ENCODE measurements around the gene CCDC93.

Gene CCDC93

GRCh38 chr2:117918608-117919007 is 95.3 kb downstream of the CCDC93 start:
- peaks cover 53% of the 10 kb centered on the region for H3K36me3 Mint-ChIP-seq (ENCODE audit: low read depth)
- H3K27ac Mint-ChIP-seq = no peak overlapping the region
- H3K4me3 Mint-ChIP-seq = no peak overlapping the region
- DNase-seq (ENCODE audit: low spot score) = no peak
- no peaks in the 10 kb centered on the region for H3K27me3 Mint-ChIP-seq (ENCODE audit: low read depth)
- no peaks in the 10 kb centered on the region for H3K4me1 Mint-ChIP-seq (ENCODE audit: low read depth)
- no peaks in the 10 kb centered on the region for H3K9me3 Mint-ChIP-seq

- H3K27ac Mint-ChIP-seq = no peak overlapping the region
- H3K4me3 Mint-ChIP-seq = no peak overlapping the region
- no peak for DNase-seq (ENCODE audit: low spot score)
- no peaks in the 10 kb centered on the region for H3K27me3 Mint-ChIP-seq (ENCODE audit: low read depth)
- peaks cover 48% of the 10 kb centered on the region for H3K36me3 Mint-ChIP-seq (ENCODE audit: low read depth)
- no peaks in the 10 kb centered on the region for H3K4me1 Mint-ChIP-seq (ENCODE audit: low read depth)
- no peaks in the 10 kb centered on the region for H3K9me3 Mint-ChIP-seq
Measured at GRCh38 chr2:117917223-117917917, 96.5 kb downstream of the CCDC93 start.

- Mint-ChIP-seq H3K36me3 (ENCODE audit: low read depth) (no peaks in the 10 kb centered on the region), H3K27ac (no peak overlapping the region), H3K27me3 (ENCODE audit: low read depth) (no peaks in the 10 kb centered on the region), H3K9me3 (peaks cover 5% of the 10 kb centered on the region), H3K4me3 (no peak overlapping the region), H3K4me1 (ENCODE audit: low read depth) (no peaks in the 10 kb centered on the region)
- no peak for DNase-seq (ENCODE audit: low spot score)
Measured at GRCh38 chr2:117902933-117903332, 110.9 kb downstream of the CCDC93 start.

- Mint-ChIP-seq H3K4me1 (ENCODE audit: low read depth) (no peaks in the 10 kb centered on the region), H3K27ac (no peak overlapping the region), H3K4me3 (no peak overlapping the region), H3K36me3 (ENCODE audit: low read depth) (no peaks in the 10 kb centered on the region), H3K27me3 (ENCODE audit: low read depth) (no peaks in the 10 kb centered on the region), H3K9me3 (peaks cover 4% of the 10 kb centered on the region)
- DNase-seq (ENCODE audit: low spot score) = no peak
Measured at GRCh38 chr2:117888897-117889296, 125.0 kb downstream of the CCDC93 start.

GRCh38 chr2:117885308-117885707 is 128.6 kb downstream of the CCDC93 start:
- no peaks in the 10 kb centered on the region for H3K27me3 Mint-ChIP-seq (ENCODE audit: low read depth)
- H3K4me3 Mint-ChIP-seq = no peak overlapping the region
- no peak for DNase-seq (ENCODE audit: low spot score)
- peaks cover 16% of the 10 kb centered on the region for H3K9me3 Mint-ChIP-seq
- no peaks in the 10 kb centered on the region for H3K4me1 Mint-ChIP-seq (ENCODE audit: low read depth)
- H3K36me3 Mint-ChIP-seq (ENCODE audit: low read depth) = no peaks in the 10 kb centered on the region
- H3K27ac Mint-ChIP-seq = no peak overlapping the region

- H3K27ac Mint-ChIP-seq = no peak overlapping the region
- no peaks in the 10 kb centered on the region for H3K36me3 Mint-ChIP-seq (ENCODE audit: low read depth)
- H3K27me3 Mint-ChIP-seq (ENCODE audit: low read depth) = peaks cover 2% of the 10 kb centered on the region
- DNase-seq (ENCODE audit: low spot score) = no peak
- no peak overlapping the region for H3K4me3 Mint-ChIP-seq
- H3K4me1 Mint-ChIP-seq (ENCODE audit: low read depth) = no peaks in the 10 kb centered on the region
- H3K9me3 Mint-ChIP-seq = peaks cover 13% of the 10 kb centered on the region
Measured at GRCh38 chr2:117879003-117879402, 134.9 kb downstream of the CCDC93 start.

GRCh38 chr2:117875786-117876185 is 138.1 kb downstream of the CCDC93 start:
- H3K4me1 Mint-ChIP-seq (ENCODE audit: low read depth) = no peaks in the 10 kb centered on the region
- no peaks in the 10 kb centered on the region for H3K36me3 Mint-ChIP-seq (ENCODE audit: low read depth)
- H3K9me3 Mint-ChIP-seq = no peaks in the 10 kb centered on the region
- H3K4me3 Mint-ChIP-seq = no peak overlapping the region
- H3K27ac Mint-ChIP-seq = no peak overlapping the region
- H3K27me3 Mint-ChIP-seq (ENCODE audit: low read depth) = peaks cover 2% of the 10 kb centered on the region
- no peak for DNase-seq (ENCODE audit: low spot score)
